ENCODE measurements around the gene SNX4.
A peak's percentile ranks its signal among the peaks of the same experiment; 100 is the strongest.

The SNX4 gene

GRCh38 chr3:125431912-125432790 is 87.9 kb downstream of the SNX4 start:
- no peak for TF ChIP-seq CTCF (conservative IDR thresholded peaks at IDR 0.05; ENCODE audit: low read length)
- peak; percentile 46 for DNase-seq (ENCODE audit: low read depth)
- H3K4me3 ChIP-seq (ENCODE audit: low read length): no peak overlapping the region

GRCh38 chr3:125431391-125431790 is 88.6 kb downstream of the SNX4 start:
- no peak for TF ChIP-seq CTCF (conservative IDR thresholded peaks at IDR 0.05; ENCODE audit: low read length)
- H3K4me3 ChIP-seq (ENCODE audit: low read length): no peak overlapping the region
- peak; percentile 65 for DNase-seq (ENCODE audit: low read depth)

GRCh38 chr3:125428216-125428830 is 91.7 kb downstream of the SNX4 start:
- DNase-seq (ENCODE audit: low read depth): peak; percentile 9
- no peak for TF ChIP-seq CTCF (conservative IDR thresholded peaks at IDR 0.05; ENCODE audit: low read length)
- H3K4me3 ChIP-seq (ENCODE audit: low read length): no peak overlapping the region

GRCh38 chr3:125418306-125418705 is 101.7 kb downstream of the SNX4 start:
- TF ChIP-seq CTCF (conservative IDR thresholded peaks at IDR 0.05; ENCODE audit: low read length): no peak
- no peak for DNase-seq (ENCODE audit: low read depth)
- H3K4me3 ChIP-seq (ENCODE audit: low read length): no peak overlapping the region

GRCh38 chr3:125416235-125416634 is 103.8 kb downstream of the SNX4 start:
- H3K4me3 ChIP-seq (ENCODE audit: low read length): no peak overlapping the region
- no peak for TF ChIP-seq CTCF (conservative IDR thresholded peaks at IDR 0.05; ENCODE audit: low read length)
- DNase-seq (ENCODE audit: low read depth): no peak

GRCh38 chr3:125414669-125415068 is 105.3 kb downstream of the SNX4 start:
- DNase-seq (ENCODE audit: low read depth): no peak
- TF ChIP-seq CTCF (conservative IDR thresholded peaks at IDR 0.05; ENCODE audit: low read length): no peak
- H3K4me3 ChIP-seq (ENCODE audit: low read length): no peak overlapping the region

- no peak overlapping the region for H3K4me3 ChIP-seq (ENCODE audit: low read length)
- DNase-seq (ENCODE audit: low read depth): no peak
- no peak for TF ChIP-seq CTCF (conservative IDR thresholded peaks at IDR 0.05; ENCODE audit: low read length)
These were observed 109.1 kb downstream of the SNX4 start for GRCh38 chr3:125410922-125411321.

All from AG10803 (cell line).